HCT116 (cell line): ENCODE data around the gene TLX1. TPM values are rescaled to one million over a fixed set of nuclear protein-coding genes. Genes with fewer than 3 reads are reported as not detected.

Source experiments
- ATAC-seq: fragments of 200-7000 bp; cut with Tn5 transposase; 2 replicates; pipeline ENCODE4 v1.9.1; 2020; ENCODE audit warnings: mild to moderate bottlenecking, moderate library complexity
- BruUV-seq: library from RNA; stranded (reverse); fragments of 400-500 nt; replicated peaks from 2 replicates; lab custom pipeline; 2021; lab: Mats Ljungman, UMichigan
- CTCF ChIA-PET: fragments of 300-600 bp; sonication (Branson Sonifier 250); formaldehyde crosslinking; loops from one replicate; lab custom pipeline; 2021; ENCODE audit warnings: antibody characterized with exemption; lab: Charles Lee
- POLR2A ChIA-PET: fragments of 300-600, 350-600 bp; sonication (Branson Sonifier 250); formaldehyde crosslinking; loops from one replicate; lab custom pipeline; 2021; ENCODE audit warnings: antibody characterized with exemption; lab: Charles Lee
- RAD21 ChIA-PET, 2 experiments: fragments of 300-600 bp; sonication (Branson Sonifier 250); formaldehyde crosslinking; loops; one replicate each; lab custom pipeline; 2023; ENCODE audit warnings: low total read pairs in 2 of 2; ENCODE audit not compliant: uncharacterized antibody in 2 of 2, unreplicated experiment in 2 of 2, low non-redundant PET in 1 of 2; lab: Charles Lee
- DNase-seq: peaks from one replicate; pipeline ENCODE4 v3.0.0-alpha.2; 2010; ENCODE audit warnings: low read depth, low spot score
- H2AFZ ChIP-seq: fragments of 200-600 bp; shearing (Covaris generic), sonication (generic); 2 replicates; pipeline ENCODE4 v1.6.1; 2017; ENCODE audit warnings: low read depth, mixed run types, mixed read lengths, antibody characterized with exemption, low read length; ENCODE audit not compliant: poor library complexity, severe bottlenecking
- H3K27ac ChIP-seq: 2 replicates; pipeline ENCODE4 v1.5.1; 2012; ENCODE audit warnings: low read depth, low read length
- H3K27me3 ChIP-seq: fragments of 200-600 bp; sonication (generic); 2 replicates; pipeline ENCODE4 v1.6.1; 2016; ENCODE audit warnings: mixed run types, low read length, mixed read lengths; ENCODE audit not compliant: insufficient read depth
- H3K36me3 ChIP-seq, 2 experiments: fragments of 200-500 bp in 1 of 2; fragments of 200-600 bp in 1 of 2; sonication (Bioruptor generic) in 1 of 2; sonication (generic) in 1 of 2; 2 replicates each; pipeline versions ENCODE4 v1.5.1 to v1.6.1; 2014 to 2016; ENCODE audit warnings: low read length in 2 of 2, inconsistent platforms in 1 of 2, mixed read lengths in 1 of 2, mixed run types in 1 of 2; ENCODE audit not compliant: insufficient read depth in 2 of 2, control insufficient read depth in 1 of 2
- H3K4me1 ChIP-seq, 2 experiments: fragments of 200-600 bp in 1 of 2; sonication (generic) in 1 of 2; 2 replicates each; pipeline versions ENCODE4 v1.5.1 to v1.6.1; 2012 to 2017; ENCODE audit warnings: low read length in 2 of 2, inconsistent platforms in 1 of 2, mild to moderate bottlenecking in 1 of 2, mixed read lengths in 1 of 2, mixed run types in 1 of 2, moderate library complexity in 1 of 2; ENCODE audit not compliant: insufficient read depth in 2 of 2, control insufficient read depth in 1 of 2
- H3K4me2 ChIP-seq: fragments of 200-600 bp; sonication (generic); 2 replicates; pipeline ENCODE4 v1.6.1; 2017; ENCODE audit warnings: mixed run types, low read length, mixed read lengths
- H3K4me3 ChIP-seq, 2 experiments: fragments of 200-600 bp in 1 of 2; sonication (generic) in 1 of 2; replicated peaks in 1 of 2; 2 replicates each; pipeline ENCODE4 v1.5.1; 2011 to 2016; ENCODE audit warnings: low read length in 2 of 2, control low read depth in 1 of 2, low read depth in 1 of 2, mild to moderate bottlenecking in 1 of 2, mixed read lengths in 1 of 2, mixed run types in 1 of 2
- H3K79me2 ChIP-seq: fragments of 200-600 bp; sonication (generic); 2 replicates; pipeline ENCODE4 v1.6.1; 2017; ENCODE audit warnings: mild to moderate bottlenecking, mixed run types, low read length, moderate library complexity, mixed read lengths; ENCODE audit not compliant: insufficient read depth
- H3K9ac ChIP-seq: fragments of 200-600 bp; sonication (generic); 2 replicates; pipeline ENCODE4 v1.6.1; 2016; ENCODE audit warnings: low read length, mixed read lengths
- H3K9me2 ChIP-seq: fragments of 200-600 bp; sonication (generic), shearing (Covaris generic); 2 replicates; pipeline ENCODE4 v1.6.1; 2017; ENCODE audit warnings: mixed run types, mild to moderate bottlenecking, moderate library complexity; ENCODE audit not compliant: insufficient read depth
- H3K9me3 ChIP-seq, 2 experiments: fragments of 200-500 bp in 1 of 2; fragments of 200-600 bp in 1 of 2; sonication (Bioruptor generic) in 1 of 2; sonication (generic) in 1 of 2; 2 replicates each; pipeline ENCODE4 v1.6.1; 2014 to 2017; ENCODE audit warnings: low read length in 2 of 2, mixed read lengths in 2 of 2, inconsistent platforms in 1 of 2, low read depth in 1 of 2, mild to moderate bottlenecking in 1 of 2, mixed run types in 1 of 2, moderate library complexity in 1 of 2; ENCODE audit not compliant: control insufficient read depth in 1 of 2, insufficient read depth in 1 of 2
- H4K20me1 ChIP-seq: fragments of 200-600 bp; sonication (generic), shearing (Covaris generic); 2 replicates; pipeline ENCODE4 v1.6.1; 2017; ENCODE audit warnings: mixed run types, mild to moderate bottlenecking, moderate library complexity; ENCODE audit not compliant: insufficient read depth
- CBX3 ChIP-seq: IDR thresholded peaks from 2 replicates; pipeline ENCODE4 v1.6.1; 2012; ENCODE audit warnings: low read depth
- CEBPB ChIP-seq: IDR thresholded peaks from 2 replicates; pipeline ENCODE4 v1.6.1; 2012; ENCODE audit warnings: low read depth
- EGR1 ChIP-seq: IDR thresholded peaks from 2 replicates; pipeline ENCODE4 v1.6.1; 2012; ENCODE audit warnings: low read depth
- RAD21 ChIP-seq: IDR thresholded peaks from 2 replicates; pipeline ENCODE4 v1.6.1; 2012; ENCODE audit warnings: low read depth, mild to moderate bottlenecking
- SIN3A ChIP-seq: IDR thresholded peaks from 2 replicates; pipeline ENCODE4 v1.6.1; 2012; ENCODE audit warnings: low read depth
- TCF7L2 ChIP-seq: IDR thresholded peaks from 2 replicates; pipeline ENCODE4 v1.7.0; 2011; ENCODE audit warnings: borderline replicate concordance, inconsistent platforms; ENCODE audit not compliant: insufficient read depth, insufficient read length; ENCODE audit errors: extremely low read depth
- YY1 ChIP-seq: IDR thresholded peaks from 2 replicates; pipeline ENCODE4 v1.6.1; 2011; ENCODE audit warnings: low read length, low read depth, moderate library complexity, mild to moderate bottlenecking; ENCODE audit not compliant: insufficient replicate concordance; ENCODE audit errors: extremely low read depth
- ZNF274 ChIP-seq: fragments of 200-500 bp; sonication (Bioruptor generic); IDR thresholded peaks from 2 replicates; pipeline ENCODE4 v1.6.1; 2014; ENCODE audit warnings: mild to moderate bottlenecking, low read depth, low read length, inconsistent platforms
- intact Hi-C: fragments of 100-400 bp; cut with micrococcal nuclease; formaldehyde crosslinking; loops from 2 replicates; pipeline ENCODE4 v1.10.0; 2022
- total RNA-seq: library from RNA; stranded (reverse); gene quantifications from one replicate; pipeline ENCODE4 v1.2.1, GENCODE V29; 2021; ENCODE audit not compliant: unreplicated experiment
- TF ChIP-seq, protein P1 (sequence below), 3 experiments: fragments of 200-600 bp in 1 of 3; sonication (generic) in 1 of 3; IDR thresholded peaks in 2 of 3; conservative IDR thresholded peaks in 1 of 3; 2 replicates each; pipeline ENCODE4 v1.5.1; 2012 to 2017; ENCODE audit warnings: low read depth in 2 of 3, low read length in 2 of 3, antibody characterized with exemption in 1 of 3, borderline replicate concordance in 1 of 3, control low read depth in 1 of 3, mild to moderate bottlenecking in 1 of 3, mixed read lengths in 1 of 3, mixed run types in 1 of 3, moderate library complexity in 1 of 3; ENCODE audit not compliant: insufficient read depth in 1 of 3

TLX1 gene
- total RNA-seq, 1 experiment from 2014 or later, result not detected

DNA sequence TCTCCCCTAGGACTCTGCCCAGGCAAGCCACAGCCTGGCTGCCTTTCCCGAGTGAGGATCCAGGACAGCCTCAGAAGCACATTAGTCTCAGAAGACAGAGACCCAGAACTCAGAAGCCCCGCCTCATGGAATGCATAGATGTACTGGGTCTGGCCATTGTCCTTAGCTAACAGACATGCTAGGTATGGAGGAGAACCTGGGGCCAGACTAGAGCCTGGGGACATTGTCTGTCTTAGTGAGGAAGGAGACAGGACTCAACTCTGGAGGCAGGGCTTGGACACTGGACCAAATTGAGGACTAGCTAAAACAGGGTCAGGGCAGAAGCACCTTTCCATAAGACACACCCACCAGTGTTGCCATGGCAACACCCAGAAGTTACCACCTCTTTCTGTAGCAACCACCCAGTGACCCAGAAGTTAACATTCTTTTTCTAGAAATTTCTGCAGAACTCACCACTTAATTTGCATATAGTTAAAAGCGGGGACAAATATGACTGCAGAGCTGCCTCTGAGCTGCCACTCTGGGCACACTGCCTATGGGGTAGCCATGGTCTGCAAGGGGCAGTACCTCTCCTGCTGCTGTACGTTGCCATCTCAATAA, 27.5 kb downstream of the TLX1 start:
- Histone ChIP-seq H3K4me3 (no peak overlapping the region), H3K9me3 (no peaks in the 10 kb centered on the region), H3K9ac (no peak overlapping the region), H4K20me1 (no peaks in the 10 kb centered on the region), H2AFZ (no peak overlapping the region), H3K27ac (no peak overlapping the region), H3K36me3 (no peaks in the 10 kb centered on the region), H3K4me2 (no peak overlapping the region), H3K79me2 (no peaks in the 10 kb centered on the region), H3K9me2 (no peaks in the 10 kb centered on the region), H3K27me3 (no peaks in the 10 kb centered on the region), H3K4me1 (peaks cover 4 to 15% of the 10 kb centered on the region in 2 experiments; a peak in 3 of 4 replicates)
- BruUV-seq, result no TSS peak
- POLR2A ChIA-PET, result no interaction called here
- RAD21 ChIA-PET, result no interaction called here
- TF ChIP-seq ZNF274 (no peak), TCF7L2 (no peak), YY1 (no peak), CBX3 (no peak), CEBPB (no peak), RAD21 (no peak), SIN3A (no peak), EGR1 (no peak)
- TF ChIP-seq, protein P1, sequence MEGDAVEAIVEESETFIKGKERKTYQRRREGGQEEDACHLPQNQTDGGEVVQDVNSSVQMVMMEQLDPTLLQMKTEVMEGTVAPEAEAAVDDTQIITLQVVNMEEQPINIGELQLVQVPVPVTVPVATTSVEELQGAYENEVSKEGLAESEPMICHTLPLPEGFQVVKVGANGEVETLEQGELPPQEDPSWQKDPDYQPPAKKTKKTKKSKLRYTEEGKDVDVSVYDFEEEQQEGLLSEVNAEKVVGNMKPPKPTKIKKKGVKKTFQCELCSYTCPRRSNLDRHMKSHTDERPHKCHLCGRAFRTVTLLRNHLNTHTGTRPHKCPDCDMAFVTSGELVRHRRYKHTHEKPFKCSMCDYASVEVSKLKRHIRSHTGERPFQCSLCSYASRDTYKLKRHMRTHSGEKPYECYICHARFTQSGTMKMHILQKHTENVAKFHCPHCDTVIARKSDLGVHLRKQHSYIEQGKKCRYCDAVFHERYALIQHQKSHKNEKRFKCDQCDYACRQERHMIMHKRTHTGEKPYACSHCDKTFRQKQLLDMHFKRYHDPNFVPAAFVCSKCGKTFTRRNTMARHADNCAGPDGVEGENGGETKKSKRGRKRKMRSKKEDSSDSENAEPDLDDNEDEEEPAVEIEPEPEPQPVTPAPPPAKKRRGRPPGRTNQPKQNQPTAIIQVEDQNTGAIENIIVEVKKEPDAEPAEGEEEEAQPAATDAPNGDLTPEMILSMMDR (IDR thresholded peaks at IDR 0.05 in 2 of 3, conservative IDR thresholded peaks at IDR 0.05 in 1 of 3; ENCODE audit: borderline replicate concordance in 1 of 3, insufficient read depth in 1 of 3, low read depth in 2 of 3, low read length in 2 of 3), result no peak
- DNase-seq, result no peak
- CTCF ChIA-PET, result no interaction called here
- intact Hi-C loops, result no loop called here
- no peak for ATAC-seq
